HG03575 (cell line): ENCODE results near the gene KANK2.
"Not testable (repeated sequence)": the region's sequence is repeated elsewhere in the genome, so short reads cannot be mapped to it uniquely, and the experiment has no call there.

Experiments
- ATAC-seq: cut with Tn5 transposase; IDR thresholded peaks from one replicate; pipeline ENCODE4 v1.9.1; 2021; ENCODE audit not compliant: unreplicated experiment, insufficient number of reproducible peaks, low FRiP score; ENCODE audit errors: extremely low read depth

The KANK2 gene

DNA sequence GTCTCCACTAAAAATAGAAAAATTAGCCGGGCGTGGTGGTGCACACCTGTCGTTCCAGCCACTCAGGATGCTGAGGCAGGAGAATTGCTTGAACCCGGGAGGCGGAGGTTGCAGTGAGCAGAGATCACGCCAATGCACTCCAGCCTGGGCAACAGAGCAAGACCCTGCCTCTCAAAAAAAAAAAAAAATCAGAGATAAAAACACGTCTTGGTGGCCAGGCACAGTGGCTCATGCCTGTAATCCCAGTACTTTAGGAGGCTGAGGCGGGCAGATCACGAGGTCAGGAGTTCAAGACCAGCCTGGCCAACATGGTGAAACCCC lies 18.2 kb downstream of the KANK2 start:
- ATAC-seq: not testable (repeated sequence)

DNA sequence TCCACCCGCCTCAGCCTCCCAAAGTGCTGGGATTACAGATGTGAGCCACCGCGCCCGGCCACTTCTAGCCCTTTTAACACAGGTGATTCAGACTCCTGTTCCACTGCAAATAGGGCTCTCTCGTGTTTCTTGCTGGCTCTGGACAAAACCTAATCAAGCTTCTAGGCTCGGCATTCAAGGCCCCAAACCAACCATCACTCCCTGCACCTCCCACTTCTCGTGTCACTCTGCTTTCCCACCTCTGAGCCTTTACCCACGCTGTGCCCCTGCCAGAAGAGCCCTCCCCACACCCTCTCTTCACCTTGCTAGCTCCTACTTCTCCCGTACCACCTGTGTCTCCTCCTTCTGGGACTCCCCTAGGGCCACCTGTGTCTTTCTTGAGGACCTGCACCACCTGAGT lies 19.8 kb downstream of the KANK2 start:
- ATAC-seq: no peak

DNA sequence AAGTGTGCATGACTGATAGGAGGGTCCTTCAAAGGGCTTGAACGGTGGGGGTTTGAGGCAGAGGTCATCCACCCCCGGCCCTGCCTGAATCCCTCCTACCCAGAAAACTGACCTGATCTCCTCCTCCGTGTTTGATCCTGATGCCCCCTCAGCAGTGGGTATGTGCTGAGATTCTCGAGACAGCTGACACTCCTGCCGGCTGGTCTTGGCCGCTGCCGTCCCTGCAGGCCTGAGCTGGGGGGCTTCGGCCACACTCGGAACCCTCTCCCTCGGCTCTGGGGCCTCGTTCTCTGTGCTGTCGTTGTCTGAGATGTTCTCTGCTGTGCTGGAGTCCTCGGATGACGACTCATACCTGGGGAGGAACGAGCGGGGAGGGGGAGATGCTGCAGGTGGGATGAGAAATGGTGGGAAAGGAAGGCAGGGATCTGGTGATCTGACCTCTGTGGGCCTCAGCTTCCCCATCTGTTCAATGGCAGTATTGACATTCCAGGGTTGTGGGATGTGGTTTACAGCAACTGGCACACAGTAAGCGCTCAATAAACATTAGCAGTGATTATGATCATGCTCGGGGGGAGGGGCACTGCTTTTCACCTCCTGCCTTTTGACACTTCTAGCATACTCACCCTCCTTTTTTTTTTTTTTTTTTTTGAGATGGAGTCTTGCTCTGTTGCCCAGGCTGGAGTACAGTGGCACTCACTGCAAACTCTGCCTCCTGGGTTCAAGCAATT lies 20.7 kb downstream of the KANK2 start:
- ATAC-seq: no peak

DNA sequence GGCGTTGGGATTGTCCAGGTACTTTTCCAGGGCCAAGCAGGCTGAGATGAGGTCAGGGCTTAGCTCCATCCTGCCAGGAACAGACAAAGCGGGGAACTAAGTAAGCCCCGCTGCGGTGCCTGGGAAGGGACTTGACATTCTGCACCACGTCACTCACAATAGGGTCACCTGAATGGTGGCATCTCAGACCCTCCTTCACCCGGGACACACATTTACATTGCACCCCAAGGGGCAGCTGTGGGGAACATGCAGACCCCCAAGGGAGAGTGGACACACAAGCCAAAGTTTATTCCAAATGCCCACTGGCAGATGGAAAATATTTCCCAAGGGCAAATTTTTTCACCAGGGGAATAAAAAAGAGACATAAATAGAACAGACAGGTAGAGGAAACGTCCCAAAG lies 21.4 kb downstream of the KANK2 start:
- no peak for ATAC-seq

DNA sequence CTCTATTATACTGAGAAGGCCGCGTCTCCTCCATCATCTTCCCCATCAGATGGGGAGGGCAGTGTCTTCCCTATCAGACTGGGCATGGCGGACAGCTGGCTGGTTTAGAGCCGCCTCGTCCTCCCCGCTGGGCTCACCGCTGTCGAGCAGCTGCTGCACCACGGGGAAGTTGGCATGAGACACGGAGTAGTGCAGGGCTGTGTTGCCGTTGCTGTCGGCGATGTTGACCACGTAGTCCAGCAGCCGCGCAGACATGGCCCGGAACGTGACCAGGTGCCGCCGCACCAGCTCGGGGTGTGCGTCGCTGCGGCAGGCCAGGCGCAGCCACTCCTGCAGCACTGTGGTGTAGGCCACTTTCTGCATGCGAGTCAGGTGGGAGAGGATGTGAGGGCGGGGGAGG lies 23.0 kb downstream of the KANK2 start:
- no peak for ATAC-seq

DNA sequence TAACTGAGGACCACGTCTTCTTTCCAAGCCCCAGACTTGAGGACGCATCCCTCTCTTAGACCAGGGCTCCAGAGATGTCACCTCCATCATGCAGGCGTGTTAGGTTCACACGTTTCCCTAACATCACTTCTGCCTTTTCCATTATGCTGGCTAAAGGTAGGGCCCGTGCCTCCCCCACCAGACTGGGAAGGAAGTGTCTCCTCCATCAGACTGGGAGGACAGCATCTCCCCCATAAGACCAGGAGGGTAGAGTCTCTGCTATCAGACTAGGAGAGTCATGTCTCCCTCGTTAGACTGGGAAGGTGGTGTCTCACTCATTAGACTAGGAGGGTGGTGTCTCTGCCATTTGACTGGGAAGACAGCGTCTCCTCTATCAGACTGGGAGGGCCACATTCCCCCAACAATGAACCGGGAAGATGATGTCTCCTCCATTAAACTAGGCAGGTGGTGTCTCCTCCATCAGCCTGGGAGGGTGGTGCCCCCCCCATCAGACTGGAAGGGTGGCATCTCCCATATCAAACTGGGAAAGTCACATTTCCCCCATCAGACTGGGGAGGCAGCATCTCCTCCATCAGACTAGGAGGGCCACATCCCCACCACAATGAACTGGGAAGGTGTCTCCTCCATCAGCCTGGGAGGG lies 23.7 kb downstream of the KANK2 start:
- ATAC-seq: no peak

DNA sequence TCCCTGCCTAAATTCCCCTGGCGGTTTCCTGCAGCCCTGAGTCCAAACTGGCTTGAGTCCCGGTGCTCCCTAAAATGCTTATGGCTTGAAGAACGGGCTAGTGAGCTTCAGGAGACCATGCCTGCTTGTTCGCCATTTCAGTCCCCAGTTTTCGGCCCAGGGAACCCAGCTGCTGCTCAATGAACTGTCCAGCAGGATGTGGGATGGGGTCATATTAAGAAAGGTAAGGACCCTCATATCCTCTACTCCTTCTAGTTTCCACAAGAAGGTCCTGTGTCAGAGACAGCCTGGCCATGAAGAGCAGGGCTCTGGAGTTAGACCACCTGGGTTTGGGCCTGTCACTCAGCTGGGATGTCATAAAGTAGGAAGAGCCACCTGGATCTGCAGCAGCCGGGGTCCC lies 24.8 kb downstream of the KANK2 start:
- no peak for ATAC-seq

DNA sequence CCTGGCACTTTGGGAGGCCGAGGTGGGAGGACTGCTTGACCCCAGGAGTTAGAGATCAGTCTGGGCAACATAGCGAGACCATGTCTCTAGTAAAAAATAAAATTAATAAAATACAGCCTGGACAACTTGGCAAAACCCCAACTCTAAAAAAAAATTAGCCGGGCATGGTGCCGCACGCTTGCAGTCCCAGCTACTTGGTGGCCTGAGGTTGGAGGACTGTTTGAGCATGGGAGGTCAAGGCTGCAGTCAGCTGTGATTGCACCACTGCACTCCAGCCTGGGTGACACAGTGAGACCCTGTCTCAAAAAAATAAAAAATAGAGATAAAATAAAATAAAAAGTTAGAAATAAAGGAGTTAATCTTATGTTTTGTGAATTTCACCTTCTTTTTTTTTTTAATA lies 26.2 kb downstream of the KANK2 start:
- no peak for ATAC-seq

DNA sequence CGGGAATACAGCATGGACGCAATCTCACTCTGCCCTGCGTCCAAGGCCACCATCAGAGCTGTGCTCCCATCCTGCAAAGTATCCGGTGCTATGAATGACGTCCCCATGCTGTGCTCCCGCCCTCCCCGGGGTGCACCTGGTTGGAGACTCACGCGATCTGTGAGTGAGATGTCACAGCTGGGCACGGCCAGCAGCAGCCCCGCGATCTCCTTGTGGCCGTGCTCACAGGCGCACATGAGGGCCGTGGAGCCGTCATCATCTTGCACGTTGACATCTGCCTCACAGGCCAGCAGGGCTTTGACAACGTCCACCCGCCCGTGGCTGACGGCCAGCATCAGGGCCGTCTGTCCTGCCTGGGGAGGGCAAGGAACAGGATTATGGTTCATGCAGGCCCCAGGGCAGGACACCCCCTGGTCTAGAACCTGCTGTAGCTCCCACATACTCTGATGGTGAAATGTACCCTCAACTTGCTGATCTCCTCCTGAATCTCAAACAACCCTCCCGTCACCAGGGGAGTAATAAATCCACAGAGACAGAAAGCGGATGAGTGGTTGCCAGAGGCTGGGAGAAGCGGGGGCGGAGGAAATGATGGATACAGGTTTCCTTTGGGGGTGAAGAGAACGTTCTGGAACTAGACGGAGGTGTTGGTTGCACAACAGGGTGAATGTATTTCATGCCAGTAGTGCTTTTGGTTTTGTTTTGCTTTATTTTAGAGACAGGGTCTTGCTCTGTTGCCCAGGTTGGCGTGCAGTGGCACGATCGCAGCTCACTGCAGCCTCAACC lies 27.3 kb downstream of the KANK2 start:
- ATAC-seq: no peak

DNA sequence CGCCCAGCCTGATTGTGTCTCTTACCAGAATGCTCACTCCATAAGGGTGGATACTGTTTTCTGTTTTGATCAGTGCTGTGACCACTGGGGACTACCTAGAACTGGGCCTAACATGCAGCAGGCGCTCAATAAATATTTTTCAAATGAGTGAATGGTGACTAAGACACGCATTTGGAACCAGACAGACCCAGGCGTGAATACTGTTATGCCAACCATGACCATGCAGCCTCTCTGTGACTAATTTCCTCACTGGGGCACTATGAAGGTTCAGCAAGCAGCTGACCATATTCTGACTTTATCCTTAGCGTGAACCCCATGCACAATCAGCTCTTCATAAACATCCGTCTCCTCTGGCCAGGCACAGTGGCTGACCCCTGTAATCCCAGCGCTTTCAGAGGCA lies 28.8 kb downstream of the KANK2 start:
- no peak for ATAC-seq

DNA sequence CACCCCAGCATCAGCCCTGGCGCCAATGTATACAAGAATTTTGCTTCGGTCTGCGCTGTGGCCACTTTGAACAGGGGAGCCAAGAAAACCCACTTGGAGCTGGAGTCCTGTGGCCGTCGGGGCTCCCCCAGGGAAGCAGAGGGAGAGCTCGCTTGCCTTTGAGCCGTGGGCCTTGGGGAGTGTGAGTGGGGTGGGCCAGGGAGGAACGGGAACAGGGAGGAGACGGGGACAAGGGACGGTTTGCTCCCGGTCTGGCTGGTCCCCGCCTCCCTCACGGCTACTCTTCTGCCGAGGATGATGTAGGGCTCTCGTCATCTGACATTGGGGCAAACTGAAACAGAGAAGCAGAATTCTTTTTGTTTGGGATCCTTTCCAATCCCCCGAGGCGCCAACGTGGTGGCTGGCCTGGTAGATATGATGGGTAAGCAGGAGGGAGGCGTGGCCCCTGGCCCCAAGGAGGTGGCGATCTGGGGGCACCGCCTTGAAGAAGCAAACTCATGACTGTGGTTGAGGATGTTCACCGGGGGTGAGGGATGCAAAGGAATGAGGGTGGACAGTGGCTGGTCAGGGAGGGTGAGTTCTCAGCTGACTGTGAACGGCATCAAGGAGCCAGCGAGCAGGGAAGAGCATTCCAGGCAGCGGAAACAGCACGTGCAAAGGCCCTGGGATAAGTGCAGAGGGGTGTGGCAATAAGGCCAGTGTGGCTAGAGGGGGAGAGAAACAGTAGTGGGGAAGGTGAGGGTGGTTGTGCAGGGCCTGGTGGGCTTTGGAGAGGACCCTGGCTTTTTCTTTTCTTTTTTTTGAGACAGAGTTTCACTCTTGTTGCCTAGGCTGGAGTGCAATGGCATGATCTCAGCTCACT lies 30.8 kb downstream of the KANK2 start:
- ATAC-seq: no peak

DNA sequence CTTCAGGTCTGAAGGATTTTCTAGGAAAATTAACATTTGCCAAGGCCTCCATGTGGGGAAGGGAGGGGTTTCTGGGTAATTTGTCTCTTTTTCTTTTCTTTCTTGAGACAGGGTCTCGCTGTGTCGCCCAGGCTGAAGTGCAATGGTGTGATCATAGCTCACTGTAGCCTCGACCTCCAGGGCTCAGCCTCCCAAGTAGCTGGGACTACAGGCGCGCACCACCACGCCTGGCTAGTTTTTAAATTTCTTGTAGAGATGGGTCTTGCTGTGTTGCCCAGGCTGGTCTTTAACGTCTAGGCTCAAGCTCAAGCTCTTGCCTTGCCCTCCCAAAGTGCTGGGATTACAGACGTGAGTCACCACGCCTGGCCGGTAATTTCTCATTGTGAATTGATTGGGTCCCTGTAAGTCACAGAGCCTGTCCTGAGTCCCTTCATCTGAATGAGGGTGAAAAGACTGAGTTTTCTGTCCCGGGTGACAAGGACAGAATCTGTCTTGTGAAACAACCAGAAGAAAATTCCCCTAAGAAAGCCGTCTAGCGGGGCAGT lies 31.8 kb downstream of the KANK2 start:
- ATAC-seq: no peak

DNA sequence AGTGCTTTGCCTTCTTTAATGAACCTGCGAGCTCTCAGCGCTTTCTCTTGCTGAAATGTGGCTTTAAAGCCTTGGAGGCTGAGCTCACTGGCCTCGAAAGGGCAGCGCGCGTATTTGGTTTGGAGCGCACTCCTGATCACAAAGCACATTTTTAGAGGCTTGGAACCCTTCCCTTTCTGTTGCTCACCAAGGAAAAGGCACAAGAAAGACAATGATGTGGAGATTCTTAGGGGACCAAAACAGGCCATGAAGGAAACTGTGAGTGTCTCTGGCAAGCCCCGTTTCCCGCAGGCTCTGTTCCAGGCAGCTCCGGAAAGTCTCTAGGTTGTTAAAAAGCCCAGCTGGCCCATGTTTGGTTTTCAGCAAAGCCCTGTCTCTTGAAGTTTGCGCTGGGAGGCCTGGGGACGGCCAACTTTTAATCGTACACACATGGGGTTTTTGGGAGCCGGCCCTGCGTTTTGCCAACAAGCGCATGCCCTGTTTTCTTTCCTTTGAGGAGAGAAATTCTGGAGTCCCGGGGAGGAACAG lies 32.4 kb downstream of the KANK2 start:
- no peak for ATAC-seq

DNA sequence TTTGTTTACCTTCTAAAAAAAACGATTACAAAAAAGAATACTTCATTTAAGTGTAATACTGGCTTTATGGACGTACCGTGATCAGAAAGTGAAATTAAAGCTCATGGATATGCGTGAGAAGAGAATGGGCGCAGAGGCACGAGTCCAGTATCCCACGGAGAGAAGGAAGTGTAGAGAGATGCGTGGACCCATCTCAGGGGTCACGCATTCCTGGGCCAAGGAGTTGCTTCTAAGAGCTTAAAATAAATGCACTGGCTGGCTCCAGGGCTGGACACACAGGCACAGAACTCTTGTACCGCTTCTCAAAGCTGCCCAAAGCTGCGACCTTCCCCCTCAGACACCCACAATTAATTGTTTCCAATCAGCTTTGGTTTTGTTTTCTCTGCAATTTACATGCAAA lies 33.0 kb downstream of the KANK2 start:
- no peak for ATAC-seq

DNA sequence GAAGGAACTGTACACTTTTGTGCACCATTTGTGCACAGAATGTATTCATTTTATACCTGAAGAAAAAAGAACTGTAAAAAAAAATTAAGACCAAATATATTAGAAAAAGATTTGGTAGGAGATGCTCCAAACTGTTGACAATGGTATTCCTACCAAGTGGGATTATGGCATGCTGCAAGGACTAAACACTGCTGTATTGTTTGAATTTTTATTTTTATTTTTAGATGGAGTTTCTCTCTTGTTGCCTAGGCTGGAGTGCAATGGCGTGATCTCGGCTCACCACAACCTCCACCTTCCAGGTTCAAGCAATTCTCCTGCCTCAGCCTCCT lies 36.9 kb downstream of the KANK2 start:
- not testable (repeated sequence) for ATAC-seq

DNA sequence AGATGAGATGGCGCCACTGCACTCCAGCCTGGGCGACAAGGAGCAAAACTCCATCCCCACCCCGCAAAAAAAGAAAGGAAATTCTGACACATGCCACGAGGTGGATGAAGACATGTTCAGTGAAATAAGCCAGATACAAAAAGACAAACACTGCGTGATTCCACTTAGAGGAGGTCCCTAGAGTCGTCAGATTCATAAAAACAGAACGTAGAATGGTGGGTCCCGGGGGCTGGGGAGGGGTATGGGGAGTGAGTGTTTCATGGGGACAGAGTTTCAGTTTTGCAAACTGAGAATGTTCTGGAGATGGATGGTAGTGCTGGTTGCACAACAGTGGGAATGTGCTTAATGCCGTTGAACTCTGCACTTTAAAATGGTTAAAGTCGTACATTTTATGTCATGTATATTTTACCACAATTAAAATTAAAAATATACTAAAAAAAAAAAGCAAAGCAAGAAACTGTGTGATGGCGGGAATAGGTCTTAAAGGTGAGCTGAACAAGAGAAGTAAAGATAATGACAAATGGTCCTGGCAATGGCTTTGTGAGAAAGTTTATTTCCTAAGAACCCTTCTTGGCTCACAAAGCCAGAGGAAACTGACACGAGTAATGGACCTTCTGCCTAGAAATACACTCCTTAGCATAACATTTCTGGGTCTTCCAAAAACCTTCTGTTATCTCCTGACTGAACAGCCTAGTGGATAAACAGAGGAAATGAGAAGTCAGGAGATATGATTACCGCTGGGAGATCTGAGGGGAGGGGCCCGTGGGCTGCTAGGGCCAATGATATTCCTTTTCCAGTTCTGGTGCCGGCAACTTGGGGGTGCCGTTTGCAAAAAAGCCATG lies 37.5 kb downstream of the KANK2 start:
- ATAC-seq: no peak

DNA sequence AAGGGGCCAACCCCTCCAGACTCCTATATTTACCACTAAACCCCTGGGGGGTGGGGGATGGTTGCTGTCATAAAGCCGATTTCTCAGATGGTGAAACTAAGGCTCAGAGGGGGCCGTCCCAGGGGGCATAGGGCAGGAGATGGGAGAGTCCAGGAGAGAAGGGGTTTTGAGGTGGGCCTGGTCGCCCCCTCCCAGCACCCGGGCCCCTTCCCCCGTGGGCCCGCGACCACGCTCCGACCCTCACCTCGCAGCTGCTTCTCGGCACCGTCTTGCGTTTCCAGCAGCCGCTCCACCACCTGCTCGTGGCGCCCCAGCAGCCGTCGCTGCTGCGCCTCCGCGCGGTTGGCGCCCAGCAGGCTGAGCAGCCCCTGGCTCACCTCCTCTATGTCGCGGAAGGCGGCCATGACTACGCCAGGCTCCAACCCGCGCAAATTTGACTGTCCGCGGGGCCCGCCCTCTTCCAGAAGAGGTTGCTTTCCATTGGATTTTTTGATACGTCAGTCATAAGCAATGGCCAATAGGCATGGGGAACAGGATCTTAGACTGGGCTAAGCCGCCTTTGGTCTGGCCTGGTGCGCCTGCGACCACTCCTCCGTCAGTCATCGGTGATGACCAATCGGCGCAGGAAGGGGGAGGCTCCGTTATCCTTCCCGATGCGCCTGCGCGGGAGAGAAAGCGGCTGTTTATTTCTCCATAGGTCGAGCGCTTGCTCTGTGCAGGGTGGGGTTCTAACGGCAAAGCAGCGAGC lies 41.8 kb downstream of the KANK2 start, which contains the start of gene SPC24:
Gene SPC24, minus strand, starts transcription at position 410 of the 748 bp plus-strand sequence. Its CDS starts 6 bp downstream, at position 404.
- ATAC-seq: peak; percentile 94

DNA sequence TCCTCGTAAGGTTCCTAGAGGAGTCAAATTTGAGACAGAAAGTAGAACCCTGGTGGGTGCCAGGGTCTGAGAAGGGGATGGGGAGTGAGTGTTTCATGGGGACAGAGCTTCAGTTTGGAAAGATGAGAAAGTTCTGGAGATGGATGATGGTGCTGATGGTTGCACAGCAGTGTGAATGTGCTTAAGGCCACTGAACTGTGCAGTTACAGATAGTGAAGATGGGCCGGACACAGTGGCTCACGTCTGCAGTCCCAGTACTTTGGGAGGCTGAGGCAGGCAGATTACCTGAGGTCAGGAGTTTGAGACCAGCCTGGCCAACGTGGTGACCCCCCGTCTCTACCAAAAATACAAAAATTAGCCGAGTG lies 42.7 kb downstream of the KANK2 start:
- no peak for ATAC-seq
